ENCODE measurements around the gene PHF3.

PHF3 gene, protein sequence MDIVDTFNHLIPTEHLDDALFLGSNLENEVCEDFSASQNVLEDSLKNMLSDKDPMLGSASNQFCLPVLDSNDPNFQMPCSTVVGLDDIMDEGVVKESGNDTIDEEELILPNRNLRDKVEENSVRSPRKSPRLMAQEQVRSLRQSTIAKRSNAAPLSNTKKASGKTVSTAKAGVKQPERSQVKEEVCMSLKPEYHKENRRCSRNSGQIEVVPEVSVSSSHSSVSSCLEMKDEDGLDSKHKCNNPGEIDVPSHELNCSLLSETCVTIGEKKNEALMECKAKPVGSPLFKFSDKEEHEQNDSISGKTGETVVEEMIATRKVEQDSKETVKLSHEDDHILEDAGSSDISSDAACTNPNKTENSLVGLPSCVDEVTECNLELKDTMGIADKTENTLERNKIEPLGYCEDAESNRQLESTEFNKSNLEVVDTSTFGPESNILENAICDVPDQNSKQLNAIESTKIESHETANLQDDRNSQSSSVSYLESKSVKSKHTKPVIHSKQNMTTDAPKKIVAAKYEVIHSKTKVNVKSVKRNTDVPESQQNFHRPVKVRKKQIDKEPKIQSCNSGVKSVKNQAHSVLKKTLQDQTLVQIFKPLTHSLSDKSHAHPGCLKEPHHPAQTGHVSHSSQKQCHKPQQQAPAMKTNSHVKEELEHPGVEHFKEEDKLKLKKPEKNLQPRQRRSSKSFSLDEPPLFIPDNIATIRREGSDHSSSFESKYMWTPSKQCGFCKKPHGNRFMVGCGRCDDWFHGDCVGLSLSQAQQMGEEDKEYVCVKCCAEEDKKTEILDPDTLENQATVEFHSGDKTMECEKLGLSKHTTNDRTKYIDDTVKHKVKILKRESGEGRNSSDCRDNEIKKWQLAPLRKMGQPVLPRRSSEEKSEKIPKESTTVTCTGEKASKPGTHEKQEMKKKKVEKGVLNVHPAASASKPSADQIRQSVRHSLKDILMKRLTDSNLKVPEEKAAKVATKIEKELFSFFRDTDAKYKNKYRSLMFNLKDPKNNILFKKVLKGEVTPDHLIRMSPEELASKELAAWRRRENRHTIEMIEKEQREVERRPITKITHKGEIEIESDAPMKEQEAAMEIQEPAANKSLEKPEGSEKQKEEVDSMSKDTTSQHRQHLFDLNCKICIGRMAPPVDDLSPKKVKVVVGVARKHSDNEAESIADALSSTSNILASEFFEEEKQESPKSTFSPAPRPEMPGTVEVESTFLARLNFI (N-terminal part only)

DNA sequence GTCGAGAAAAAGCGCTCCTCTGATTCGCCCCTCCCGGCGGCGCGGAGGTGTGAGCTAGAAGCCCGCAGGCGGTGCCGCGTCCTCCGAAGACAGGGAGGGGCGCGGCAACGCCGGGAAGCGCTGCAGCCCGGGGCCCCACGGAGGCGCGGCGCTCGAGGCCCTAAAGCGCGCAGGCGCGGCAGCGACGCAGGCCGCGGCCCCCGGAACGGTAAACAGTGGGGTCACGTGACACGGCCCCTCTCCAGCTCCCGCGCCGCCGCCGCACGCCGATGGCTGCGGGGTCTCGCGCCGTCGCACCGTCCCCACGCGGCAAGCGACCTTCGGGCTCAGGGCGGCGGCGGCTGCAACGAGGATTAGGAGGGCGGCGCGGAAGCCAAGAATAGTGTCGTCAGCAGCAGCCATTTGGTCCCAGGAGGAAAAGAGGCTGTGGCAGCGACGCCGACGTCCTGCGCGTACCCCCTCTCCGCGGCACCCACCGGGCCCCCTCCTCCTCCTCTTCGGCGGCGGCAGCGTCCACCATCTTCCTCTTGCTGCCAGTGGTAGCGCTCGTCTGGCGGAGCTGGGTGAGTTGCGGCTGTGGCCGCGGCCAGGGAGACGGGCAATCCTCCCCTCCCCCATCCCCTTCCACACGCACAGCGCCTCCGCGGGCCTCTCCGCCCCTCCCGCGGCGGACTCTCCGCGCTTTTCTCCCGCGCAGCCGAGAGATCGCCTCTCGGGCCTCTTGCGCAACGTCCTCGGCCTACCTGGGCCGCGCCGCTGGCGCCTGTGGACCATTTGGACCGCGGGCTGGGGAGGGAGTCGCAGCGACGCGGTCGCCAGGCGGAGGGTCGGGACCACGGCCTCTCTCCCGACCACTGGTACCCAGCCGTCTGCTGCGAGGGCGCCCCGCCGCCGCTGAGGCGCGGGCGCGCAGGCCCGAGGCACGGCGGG is at the start of gene PHF3:
Gene PHF3, plus strand, starts transcription at position 215 of the 930 bp plus-strand sequence. CDS start 10,750 bp downstream, outside the sequence.
- peak within 1 kb of the TSS; percentile 86 to 95 for H3K9ac ChIP-seq (ENCODE audit: low read depth in 1 of 2, low read length in 2 of 2)
- no peaks in the 10 kb centered on the region for H3K36me3 ChIP-seq (ENCODE audit: control insufficient read depth in 2 of 2, insufficient read depth in 2 of 2, low read length in 2 of 2)
- no peaks in the 10 kb centered on the region for H3K27me3 ChIP-seq (ENCODE audit: control insufficient read depth in 2 of 2, insufficient read depth in 2 of 2, low read length in 2 of 2)
- peak within 1 kb of the TSS; percentile 90 to 97 for H3K4me3 ChIP-seq (ENCODE audit: low read length in 2 of 2)
- H3K4me1 ChIP-seq (ENCODE audit: control insufficient read depth in 2 of 2, insufficient read depth in 2 of 2, low read length in 2 of 2), result peaks cover 2 to 12% of the 10 kb centered on the region in 2 donors
- H3K9me3 ChIP-seq (ENCODE audit: control insufficient read depth in 2 of 2, low read length in 2 of 2), result no peaks in the 10 kb centered on the region
- H3K27ac ChIP-seq (ENCODE audit: low read depth in 2 of 2, low read length in 2 of 2), result peak within 1 kb of the TSS; percentile 98

DNA sequence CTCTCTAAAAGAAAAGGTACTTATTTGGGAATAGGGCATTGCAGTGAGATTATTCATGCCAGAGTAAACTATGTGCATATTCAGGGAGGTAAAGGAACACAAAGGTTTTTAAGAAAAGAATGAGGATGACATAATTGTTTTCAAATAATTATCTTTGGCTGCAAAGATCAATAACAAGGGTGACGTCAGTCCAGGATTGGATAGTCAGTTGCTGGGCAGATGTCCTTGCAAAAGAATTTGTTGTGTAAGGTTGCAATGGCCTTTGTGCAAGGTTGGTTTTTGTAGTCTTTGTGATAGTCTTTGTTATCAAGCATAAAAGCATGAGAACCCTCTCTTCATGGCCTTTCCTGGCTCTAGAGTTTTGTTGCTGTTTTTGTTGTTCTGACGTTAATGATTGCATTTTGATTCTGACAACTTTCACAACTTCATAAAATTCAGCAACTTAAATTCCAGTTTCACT is 45.6 kb upstream of the PHF3 start:
- no peaks in the 10 kb centered on the region for H3K9me3 ChIP-seq (ENCODE audit: control insufficient read depth in 2 of 2, low read length in 2 of 2)
- no peak overlapping the region for H3K4me3 ChIP-seq (ENCODE audit: low read length in 2 of 2)
- no peaks in the 10 kb centered on the region for H3K36me3 ChIP-seq (ENCODE audit: control insufficient read depth in 2 of 2, insufficient read depth in 2 of 2, low read length in 2 of 2)
- no peak overlapping the region for H3K9ac ChIP-seq (ENCODE audit: low read depth in 1 of 2, low read length in 2 of 2)
- H3K4me1 ChIP-seq (ENCODE audit: control insufficient read depth in 2 of 2, insufficient read depth in 2 of 2, low read length in 2 of 2), result no peaks in the 10 kb centered on the region
- no peaks in the 10 kb centered on the region for H3K27me3 ChIP-seq (ENCODE audit: control insufficient read depth in 2 of 2, insufficient read depth in 2 of 2, low read length in 2 of 2)
- no peak overlapping the region for H3K27ac ChIP-seq (ENCODE audit: low read depth in 2 of 2, low read length in 2 of 2)

DNA sequence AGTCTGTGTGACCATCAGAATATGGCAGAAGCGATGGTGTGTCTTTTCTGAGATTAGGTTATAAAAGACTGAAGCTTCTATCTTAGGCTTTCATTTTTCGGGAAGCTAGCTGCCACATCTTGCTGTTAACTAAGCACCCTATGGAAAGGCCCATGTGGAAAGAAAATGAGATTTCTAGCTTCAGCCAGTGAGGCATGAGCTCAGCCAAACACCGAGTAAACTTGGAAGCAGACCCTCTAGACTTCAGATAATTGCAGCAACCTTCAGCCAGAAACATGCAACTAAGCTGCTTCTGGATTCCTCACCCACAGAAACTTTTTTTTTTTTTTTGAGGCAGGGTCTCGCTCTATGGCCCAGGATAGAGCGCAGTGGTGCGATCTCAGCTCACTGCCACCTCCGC is 42.7 kb upstream of the PHF3 start:
- H3K27ac ChIP-seq (ENCODE audit: low read depth in 2 of 2, low read length in 2 of 2), result no peak overlapping the region

DNA sequence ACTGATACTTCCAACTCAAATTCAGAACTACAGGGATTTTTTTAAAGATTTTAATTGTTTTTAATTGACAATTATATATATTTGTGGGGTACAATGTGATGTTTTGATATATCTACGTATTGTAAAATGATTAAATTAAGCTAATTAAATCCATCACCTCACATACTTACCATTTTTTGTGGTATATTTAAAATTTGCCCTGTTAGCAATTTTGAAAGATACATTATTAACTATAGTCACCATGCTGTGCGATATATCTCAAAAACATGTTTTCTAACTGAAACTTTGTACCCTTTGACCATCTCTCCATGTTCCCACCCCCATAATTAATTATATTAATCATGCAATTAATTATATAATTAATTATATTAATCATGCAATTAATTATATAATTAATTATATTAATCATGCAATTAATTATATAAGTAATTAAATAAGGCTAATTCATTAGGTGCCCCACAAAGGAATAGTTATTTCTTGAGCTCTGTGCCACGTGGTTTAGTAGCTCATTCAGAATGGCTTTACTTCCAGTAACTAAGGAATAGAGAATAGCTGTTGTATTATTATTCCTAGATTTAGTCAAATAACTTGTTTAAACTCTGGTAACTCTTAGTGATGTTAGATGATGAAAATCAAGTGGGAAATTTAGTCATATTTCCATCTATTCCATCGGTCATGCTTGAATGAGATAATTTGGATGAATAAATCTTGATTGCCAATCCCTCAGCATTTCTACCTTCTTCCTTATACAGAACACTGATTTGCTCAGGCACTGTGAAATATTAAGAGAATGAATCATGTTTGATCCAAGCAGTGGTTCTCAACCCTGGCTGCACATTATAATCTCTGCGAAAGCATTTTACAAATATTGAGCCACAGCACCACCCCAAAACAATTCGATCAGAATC is 38.2 kb upstream of the PHF3 start:
- no peaks in the 10 kb centered on the region for H3K36me3 ChIP-seq (ENCODE audit: control insufficient read depth in 2 of 2, insufficient read depth in 2 of 2, low read length in 2 of 2)
- peak overlapping the region; percentile 77 to 92 for H3K4me3 ChIP-seq (ENCODE audit: low read length in 2 of 2)
- H3K27me3 ChIP-seq (ENCODE audit: control insufficient read depth in 2 of 2, insufficient read depth in 2 of 2, low read length in 2 of 2), result no peaks in the 10 kb centered on the region
- H3K4me1 ChIP-seq (ENCODE audit: control insufficient read depth in 2 of 2, insufficient read depth in 2 of 2, low read length in 2 of 2), result peaks cover 0 to 5% of the 10 kb centered on the region in 2 donors
- H3K9ac ChIP-seq (ENCODE audit: low read depth in 1 of 2, low read length in 2 of 2), result peak overlapping the region in 1 of 2 donors; percentile 69
- H3K9me3 ChIP-seq (ENCODE audit: control insufficient read depth in 2 of 2, low read length in 2 of 2), result no peaks in the 10 kb centered on the region
- peak overlapping the region in 1 of 2 donors; percentile 29 for H3K27ac ChIP-seq (ENCODE audit: low read depth in 2 of 2, low read length in 2 of 2)

More for the DNA sequence above, 42.7 kb upstream of the PHF3 start:
- Histone ChIP-seq H3K4me1 (ENCODE audit: control insufficient read depth in 2 of 2, insufficient read depth in 2 of 2, low read length in 2 of 2) (peaks cover 0 to 4% of the 10 kb centered on the region in 2 donors), H3K36me3 (ENCODE audit: control insufficient read depth in 2 of 2, insufficient read depth in 2 of 2, low read length in 2 of 2) (no peaks in the 10 kb centered on the region), H3K27me3 (ENCODE audit: control insufficient read depth in 2 of 2, insufficient read depth in 2 of 2, low read length in 2 of 2) (no peaks in the 10 kb centered on the region), H3K4me3 (ENCODE audit: low read length in 2 of 2) (no peak overlapping the region), H3K9ac (ENCODE audit: low read depth in 1 of 2, low read length in 2 of 2) (no peak overlapping the region), H3K9me3 (ENCODE audit: control insufficient read depth in 2 of 2, low read length in 2 of 2) (no peaks in the 10 kb centered on the region)

DNA sequence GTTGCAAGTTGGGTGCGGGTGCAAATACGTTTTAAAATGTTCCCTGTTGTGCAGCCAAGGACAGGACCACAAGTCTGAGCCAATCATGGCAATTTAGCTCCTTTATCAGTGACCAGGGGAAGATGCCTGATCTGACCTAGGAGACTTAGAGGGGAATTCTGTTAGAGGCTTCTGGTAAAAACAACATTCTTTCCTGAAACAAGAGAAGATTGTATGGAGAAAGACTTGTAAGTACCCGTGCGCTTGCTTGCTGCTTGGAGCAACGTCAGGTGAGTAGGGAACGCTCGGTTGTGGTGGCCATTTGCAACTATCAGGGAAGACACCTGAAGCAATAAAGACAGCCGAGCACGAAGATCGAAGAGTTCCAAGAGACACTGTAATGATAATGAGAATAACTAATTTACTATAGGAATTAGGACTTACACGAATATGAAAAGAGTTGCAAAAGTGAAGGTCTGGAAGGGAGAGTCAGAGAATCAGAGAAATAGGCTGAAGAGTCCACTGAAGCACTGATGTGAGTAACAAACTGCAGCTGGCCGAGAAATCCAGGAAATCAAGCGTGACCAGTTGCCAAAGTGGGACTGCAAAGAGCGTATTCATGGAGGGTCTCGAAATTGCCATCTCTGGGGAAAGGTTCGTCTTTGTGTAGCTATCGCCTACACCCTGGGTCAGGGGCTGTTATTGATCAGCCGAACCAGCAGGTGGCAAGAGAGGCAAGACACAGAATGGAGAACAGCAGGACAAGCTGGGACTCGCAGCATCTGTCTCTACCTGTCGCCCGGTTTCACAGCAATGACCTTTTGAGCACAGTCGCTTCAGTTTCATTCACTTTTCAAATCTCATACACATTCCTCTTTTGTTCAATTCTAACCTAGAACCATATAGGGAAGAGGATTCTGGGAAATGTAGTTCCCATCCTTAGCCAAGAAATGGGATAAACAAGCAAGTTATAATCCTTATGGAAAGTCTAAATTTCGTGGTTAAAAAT is 37.3 kb upstream of the PHF3 start:
- H3K27me3 ChIP-seq (ENCODE audit: control insufficient read depth in 2 of 2, insufficient read depth in 2 of 2, low read length in 2 of 2), result no peaks in the 10 kb centered on the region
- peak overlapping the region; percentile 69 to 85 for H3K9ac ChIP-seq (ENCODE audit: low read depth in 1 of 2, low read length in 2 of 2)
- peaks cover 0 to 5% of the 10 kb centered on the region in 2 donors for H3K4me1 ChIP-seq (ENCODE audit: control insufficient read depth in 2 of 2, insufficient read depth in 2 of 2, low read length in 2 of 2)
- H3K9me3 ChIP-seq (ENCODE audit: control insufficient read depth in 2 of 2, low read length in 2 of 2), result no peaks in the 10 kb centered on the region
- peak overlapping the region; percentile 77 to 92 for H3K4me3 ChIP-seq (ENCODE audit: low read length in 2 of 2)
- no peaks in the 10 kb centered on the region for H3K36me3 ChIP-seq (ENCODE audit: control insufficient read depth in 2 of 2, insufficient read depth in 2 of 2, low read length in 2 of 2)
- peak overlapping the region; percentile 29 to 47 for H3K27ac ChIP-seq (ENCODE audit: low read depth in 2 of 2, low read length in 2 of 2)

DNA sequence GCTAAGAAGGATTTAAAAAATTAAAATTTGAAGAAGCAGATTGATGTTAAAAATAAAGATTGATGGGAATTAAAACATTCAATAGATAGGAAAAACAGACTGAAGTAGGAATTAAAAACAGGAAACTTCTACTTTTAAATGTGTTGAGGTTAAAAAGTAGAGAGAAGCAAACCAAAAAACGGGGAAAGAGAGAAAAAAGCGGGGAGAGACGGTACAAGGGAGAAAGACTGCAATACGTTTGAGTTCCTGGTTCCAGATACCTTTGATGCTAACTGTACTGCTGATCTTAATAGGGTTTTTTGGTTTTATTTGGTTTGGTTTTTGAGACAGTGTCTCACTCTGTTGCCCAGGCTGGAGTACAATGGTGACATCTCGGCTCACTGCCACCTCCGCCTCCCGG is 36.4 kb upstream of the PHF3 start:
- Histone ChIP-seq H3K4me3 (ENCODE audit: low read length in 2 of 2) (no peak overlapping the region), H3K4me1 (ENCODE audit: control insufficient read depth in 2 of 2, insufficient read depth in 2 of 2, low read length in 2 of 2) (peaks cover 0 to 5% of the 10 kb centered on the region in 2 donors), H3K36me3 (ENCODE audit: control insufficient read depth in 2 of 2, insufficient read depth in 2 of 2, low read length in 2 of 2) (no peaks in the 10 kb centered on the region), H3K27ac (ENCODE audit: low read depth in 2 of 2, low read length in 2 of 2) (no peak overlapping the region), H3K27me3 (ENCODE audit: control insufficient read depth in 2 of 2, insufficient read depth in 2 of 2, low read length in 2 of 2) (no peaks in the 10 kb centered on the region), H3K9me3 (ENCODE audit: control insufficient read depth in 2 of 2, low read length in 2 of 2) (no peaks in the 10 kb centered on the region), H3K9ac (ENCODE audit: low read depth in 1 of 2, low read length in 2 of 2) (no peak overlapping the region)

DNA sequence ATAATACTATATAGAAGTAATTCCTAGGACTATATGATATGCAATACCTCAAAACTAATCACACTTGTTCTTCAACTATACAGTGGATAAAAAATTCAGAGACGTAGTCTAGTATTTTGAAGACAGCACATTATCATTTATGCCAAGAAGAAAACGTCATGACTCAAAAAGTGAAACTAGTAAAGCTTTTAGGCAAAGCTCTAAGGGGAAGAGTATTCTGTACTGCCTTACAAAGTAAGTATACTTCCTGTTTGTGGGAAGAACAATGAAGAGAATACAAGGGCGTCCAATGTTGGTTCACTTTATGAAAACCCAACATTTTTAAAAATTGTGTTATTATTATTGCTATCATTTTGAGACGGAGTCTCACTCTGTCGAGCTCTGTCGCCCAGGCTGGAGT is 35.5 kb upstream of the PHF3 start:
- peaks cover 0 to 5% of the 10 kb centered on the region in 2 donors for H3K4me1 ChIP-seq (ENCODE audit: control insufficient read depth in 2 of 2, insufficient read depth in 2 of 2, low read length in 2 of 2)

DNA sequence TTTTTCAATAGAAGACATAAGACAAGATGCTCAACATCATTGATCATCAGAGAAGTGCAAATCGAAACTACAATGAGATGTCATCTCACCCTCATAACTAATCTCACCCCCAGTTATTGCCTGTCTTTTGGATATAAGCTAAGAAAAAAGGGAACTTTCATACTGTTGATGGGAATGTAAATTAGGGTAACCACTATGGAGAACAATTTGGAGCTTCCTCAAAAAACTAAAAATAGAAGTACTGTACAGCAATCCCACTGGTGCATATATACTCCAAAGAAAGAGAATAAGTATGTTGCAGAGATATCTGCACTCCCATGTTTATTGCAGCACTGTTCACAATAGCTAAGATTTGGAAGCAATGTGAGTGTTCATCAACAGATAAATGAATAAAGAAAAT is 26.4 kb upstream of the PHF3 start:
- no peaks in the 10 kb centered on the region for H3K36me3 ChIP-seq (ENCODE audit: control insufficient read depth in 2 of 2, insufficient read depth in 2 of 2, low read length in 2 of 2)
- H3K9me3 ChIP-seq (ENCODE audit: control insufficient read depth in 2 of 2, low read length in 2 of 2), result no peaks in the 10 kb centered on the region
- H3K4me1 ChIP-seq (ENCODE audit: control insufficient read depth in 2 of 2, insufficient read depth in 2 of 2, low read length in 2 of 2), result no peaks in the 10 kb centered on the region
- H3K27me3 ChIP-seq (ENCODE audit: control insufficient read depth in 2 of 2, insufficient read depth in 2 of 2, low read length in 2 of 2), result no peaks in the 10 kb centered on the region
- no peak overlapping the region for H3K9ac ChIP-seq (ENCODE audit: low read depth in 1 of 2, low read length in 2 of 2)
- H3K4me3 ChIP-seq (ENCODE audit: low read length in 2 of 2), result no peak overlapping the region
- H3K27ac ChIP-seq (ENCODE audit: low read depth in 2 of 2, low read length in 2 of 2), result no peak overlapping the region

More for the DNA sequence above, 35.5 kb upstream of the PHF3 start:
- no peak overlapping the region for H3K9ac ChIP-seq (ENCODE audit: low read depth in 1 of 2, low read length in 2 of 2)
- H3K4me3 ChIP-seq (ENCODE audit: low read length in 2 of 2), result no peak overlapping the region
- no peaks in the 10 kb centered on the region for H3K27me3 ChIP-seq (ENCODE audit: control insufficient read depth in 2 of 2, insufficient read depth in 2 of 2, low read length in 2 of 2)
- H3K27ac ChIP-seq (ENCODE audit: low read depth in 2 of 2, low read length in 2 of 2), result no peak overlapping the region
- H3K9me3 ChIP-seq (ENCODE audit: control insufficient read depth in 2 of 2, low read length in 2 of 2), result no peaks in the 10 kb centered on the region
- no peaks in the 10 kb centered on the region for H3K36me3 ChIP-seq (ENCODE audit: control insufficient read depth in 2 of 2, insufficient read depth in 2 of 2, low read length in 2 of 2)
